Measurements from ENCODE around the gene TMEM163. TPM values are rescaled to one million over a fixed set of nuclear protein-coding genes. Genes with fewer than 3 reads are reported as not detected.
A peak's percentile ranks its signal among the peaks of the same experiment; 100 is the strongest.

The TMEM163 gene
- total and polyA plus RNA-seq, 8 donors = 14.8 to 30.5 (median 20.5) TPM

DNA sequence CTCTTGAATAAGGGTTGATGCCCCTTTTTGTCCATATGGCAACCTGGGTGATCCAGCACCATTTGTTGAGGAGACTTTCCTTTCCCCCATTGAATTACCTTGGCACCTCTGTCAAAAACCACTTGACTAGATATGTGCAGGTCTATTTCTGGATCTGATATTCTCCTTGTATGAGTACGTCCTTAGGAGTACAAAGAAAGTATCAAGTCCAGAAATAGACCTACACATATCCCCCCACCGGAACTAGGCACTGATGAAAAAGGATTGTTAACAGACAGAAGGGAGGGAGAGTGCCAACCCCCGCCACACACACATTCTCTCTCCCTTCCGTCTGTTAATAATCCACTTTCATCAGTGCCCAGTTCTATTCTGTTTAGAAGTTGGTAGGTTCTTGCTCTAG is 225.0 kb downstream of the TMEM163 start:
- peaks cover 0 to 2% (median 0%) of the 10 kb centered on the region in 3 donors for H3K4me1 ChIP-seq
- no peaks in the 10 kb centered on the region for H3K27me3 ChIP-seq
- FAIRE-seq (no peak), ATAC-seq (no peak), DNase-seq (no peak)
- WGBS, 2 donors = 87% methylated on average over 4 of the region's 4 CpGs
- intact Hi-C loops (cut with DNase I) = no loop called here
- no peaks in the 10 kb centered on the region for H3K36me3 ChIP-seq
- TF ChIP-seq, protein P1, sequence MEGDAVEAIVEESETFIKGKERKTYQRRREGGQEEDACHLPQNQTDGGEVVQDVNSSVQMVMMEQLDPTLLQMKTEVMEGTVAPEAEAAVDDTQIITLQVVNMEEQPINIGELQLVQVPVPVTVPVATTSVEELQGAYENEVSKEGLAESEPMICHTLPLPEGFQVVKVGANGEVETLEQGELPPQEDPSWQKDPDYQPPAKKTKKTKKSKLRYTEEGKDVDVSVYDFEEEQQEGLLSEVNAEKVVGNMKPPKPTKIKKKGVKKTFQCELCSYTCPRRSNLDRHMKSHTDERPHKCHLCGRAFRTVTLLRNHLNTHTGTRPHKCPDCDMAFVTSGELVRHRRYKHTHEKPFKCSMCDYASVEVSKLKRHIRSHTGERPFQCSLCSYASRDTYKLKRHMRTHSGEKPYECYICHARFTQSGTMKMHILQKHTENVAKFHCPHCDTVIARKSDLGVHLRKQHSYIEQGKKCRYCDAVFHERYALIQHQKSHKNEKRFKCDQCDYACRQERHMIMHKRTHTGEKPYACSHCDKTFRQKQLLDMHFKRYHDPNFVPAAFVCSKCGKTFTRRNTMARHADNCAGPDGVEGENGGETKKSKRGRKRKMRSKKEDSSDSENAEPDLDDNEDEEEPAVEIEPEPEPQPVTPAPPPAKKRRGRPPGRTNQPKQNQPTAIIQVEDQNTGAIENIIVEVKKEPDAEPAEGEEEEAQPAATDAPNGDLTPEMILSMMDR (IDR thresholded peaks at IDR 0.05) = no peak
- no peaks in the 10 kb centered on the region for H3K9me3 ChIP-seq
- no peak overlapping the region for H3K4me3 ChIP-seq
- no peak overlapping the region for H3K27ac ChIP-seq

DNA sequence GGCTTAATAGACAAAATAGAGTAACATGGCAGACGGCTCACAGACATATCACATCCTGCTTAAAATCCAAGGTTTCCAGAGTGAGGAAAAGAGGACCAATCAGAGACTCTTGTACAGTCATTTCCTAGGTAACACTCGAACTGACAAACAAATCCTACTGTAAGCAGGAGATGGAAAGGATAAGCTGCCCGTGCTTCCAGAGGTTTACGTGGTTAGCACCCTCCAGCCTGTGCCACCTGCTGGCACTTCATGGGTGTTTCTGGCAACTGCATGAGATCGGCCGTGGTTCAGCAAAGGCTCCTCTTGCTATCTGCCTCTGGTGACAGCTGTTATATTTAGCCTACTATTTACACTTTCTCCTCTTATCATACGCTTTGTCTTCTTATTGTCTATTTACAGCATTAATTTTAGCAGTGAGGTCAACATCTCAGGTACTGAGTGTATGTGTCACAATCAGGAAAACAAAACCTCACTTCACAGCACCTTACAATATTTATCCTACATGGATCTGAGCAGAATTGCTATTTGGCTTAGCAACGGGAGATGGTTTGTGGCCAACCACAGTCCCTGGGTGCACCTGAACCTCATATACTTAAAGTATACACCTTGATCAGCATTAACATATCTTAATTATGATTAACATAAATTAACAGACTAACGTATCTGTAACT is 226.9 kb downstream of the TMEM163 start:
- Histone ChIP-seq H3K9me3 (no peaks in the 10 kb centered on the region), H3K36me3 (no peaks in the 10 kb centered on the region), H3K4me1 (peaks cover 0 to 2% (median 0%) of the 10 kb centered on the region in 3 donors), H3K27me3 (no peaks in the 10 kb centered on the region), H3K4me3 (no peak overlapping the region), H3K27ac (peak overlapping the region in 1 of 4 donors; percentile 4)
- peak in 2 of 6 donors; percentile 31 to 49 for DNase-seq
- intact Hi-C loops (cut with DNase I) = no loop called here
- ATAC-seq = peak; percentile 64 to 95 (median 90)
- TF ChIP-seq, protein P1 (IDR thresholded peaks at IDR 0.05) = peak in 1 of 4 donors; percentile 19
- FAIRE-seq = no peak
- WGBS, 2 donors = 21 to 23% methylated on average over 9 of the region's 9 CpGs

DNA sequence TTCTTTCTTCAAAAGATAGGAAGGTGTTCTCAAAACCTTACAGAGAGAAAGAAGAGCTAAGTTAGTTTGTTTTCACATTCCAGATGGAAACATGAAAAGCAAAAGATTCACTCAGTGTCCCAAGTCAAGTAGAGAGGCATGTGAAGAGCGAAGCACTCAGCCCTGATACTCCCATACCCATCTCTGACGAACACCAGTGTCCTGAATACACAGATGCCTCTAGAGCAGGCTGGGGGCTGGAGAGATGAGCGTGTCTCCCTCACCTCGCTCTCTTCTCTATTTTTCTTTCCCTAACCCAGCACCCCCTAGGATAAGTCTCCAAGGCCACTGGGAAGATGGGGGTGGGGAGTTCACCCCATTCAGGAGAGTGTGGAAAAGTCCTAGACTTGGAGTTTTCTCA is 227.8 kb downstream of the TMEM163 start:
- no peak overlapping the region for H3K4me3 ChIP-seq
- no peak overlapping the region for H3K27ac ChIP-seq
- no peak for DNase-seq
- intact Hi-C loops (cut with DNase I) = no loop called here
- TF ChIP-seq, protein P1 (IDR thresholded peaks at IDR 0.05) = no peak
- WGBS, 2 donors = 89 to 92% methylated on average over 4 of the region's 4 CpGs
- H3K9me3 ChIP-seq = no peaks in the 10 kb centered on the region
- ATAC-seq = peak in 2 of 4 donors; percentile 9 to 14
- no peaks in the 10 kb centered on the region for H3K27me3 ChIP-seq
- peaks cover 0 to 2% (median 0%) of the 10 kb centered on the region in 3 donors for H3K4me1 ChIP-seq
- no peak for FAIRE-seq
- H3K36me3 ChIP-seq = no peaks in the 10 kb centered on the region

DNA sequence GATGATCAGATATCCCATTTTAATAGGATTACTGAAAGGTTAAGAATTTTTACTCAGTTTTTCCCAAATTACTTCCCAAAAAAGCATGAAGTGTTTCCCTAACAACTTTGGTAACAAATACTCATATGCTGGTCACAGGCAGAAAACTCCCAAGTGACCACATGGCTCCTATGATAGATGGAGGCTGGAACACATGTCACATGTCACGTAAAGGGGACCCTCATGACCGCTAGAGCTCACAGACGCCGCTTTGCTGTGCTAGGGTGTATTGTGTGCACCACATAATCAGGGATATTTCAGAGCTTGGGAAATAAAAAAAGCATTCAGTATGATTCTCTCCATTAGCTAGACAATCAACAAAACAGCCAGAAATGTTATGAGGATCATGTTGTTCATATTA is 228.2 kb downstream of the TMEM163 start:
- Histone ChIP-seq H3K36me3 (no peaks in the 10 kb centered on the region), H3K4me3 (no peak overlapping the region), H3K27ac (no peak overlapping the region), H3K27me3 (no peaks in the 10 kb centered on the region), H3K9me3 (no peaks in the 10 kb centered on the region), H3K4me1 (peaks cover 0 to 2% (median 0%) of the 10 kb centered on the region in 3 donors)
- TF ChIP-seq, protein P1 (IDR thresholded peaks at IDR 0.05) = no peak
- no peak for DNase-seq
- no peak for FAIRE-seq
- 95 to 97% methylated on average over 4 of the region's 4 CpGs for WGBS, 2 donors
- ATAC-seq = no peak
- intact Hi-C loops (cut with DNase I) = no loop called here

DNA sequence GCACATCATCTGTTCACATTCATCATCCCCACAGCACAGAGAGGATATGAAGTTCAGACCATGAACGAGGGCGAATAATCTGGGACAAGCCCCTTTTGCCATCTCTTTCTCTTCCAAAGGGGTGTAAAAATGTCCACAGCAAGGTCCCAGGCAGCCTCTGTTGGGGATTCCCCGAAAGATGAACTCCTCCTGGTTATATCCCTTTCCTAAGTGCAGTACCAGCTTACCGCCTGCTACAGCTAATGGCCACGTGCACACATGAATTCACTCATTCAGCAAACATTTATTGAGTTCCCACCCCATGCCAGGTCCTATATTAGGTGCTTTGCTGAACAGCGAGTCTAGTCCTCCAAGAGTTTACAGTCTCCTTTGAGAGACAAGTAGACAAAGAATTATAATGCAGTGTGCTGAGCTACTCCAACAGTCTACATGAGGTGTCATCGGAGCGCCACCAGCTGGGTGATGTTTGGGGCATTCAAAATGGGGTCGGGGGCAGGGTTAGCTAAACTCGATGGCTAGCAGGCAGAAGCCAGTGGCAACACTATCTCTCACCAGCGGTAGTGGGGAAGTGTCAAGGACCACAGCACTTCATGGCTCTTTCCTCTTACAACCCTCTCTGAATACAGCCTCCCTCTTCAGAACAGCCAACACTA is 228.9 kb downstream of the TMEM163 start:
- peaks cover 0 to 2% (median 0%) of the 10 kb centered on the region in 3 donors for H3K4me1 ChIP-seq
- H3K9me3 ChIP-seq = no peaks in the 10 kb centered on the region
- H3K27ac ChIP-seq = no peak overlapping the region
- no peak for DNase-seq
- no peak for FAIRE-seq
- H3K36me3 ChIP-seq = no peaks in the 10 kb centered on the region
- ATAC-seq = no peak
- no peak overlapping the region for H3K4me3 ChIP-seq
- TF ChIP-seq, protein P1 (IDR thresholded peaks at IDR 0.05) = no peak
- intact Hi-C loops (cut with DNase I) = no loop called here
- no peaks in the 10 kb centered on the region for H3K27me3 ChIP-seq
- WGBS, 2 donors = 86 to 87% methylated on average over 11 of the region's 11 CpGs
